ENCODE results near the gene NEDD4L.
"Not testable (repeated sequence)": the region's sequence is repeated elsewhere in the genome, so short reads cannot be mapped to it uniquely, and the experiment has no call there.

The NEDD4L gene

GRCh38 chr18:58355243-58355642 lies 311.2 kb downstream of the NEDD4L start:
- no peak for DNase-seq

- no peak for DNase-seq
Measured at GRCh38 chr18:58359218-58359617, 315.2 kb downstream of the NEDD4L start.

- no peak for DNase-seq
Measured at GRCh38 chr18:58359620-58360019, 315.6 kb downstream of the NEDD4L start.

GRCh38 chr18:58360324-58360723 lies 316.3 kb downstream of the NEDD4L start:
- no peak for DNase-seq

- DNase-seq, result no peak
Measured at GRCh38 chr18:58361212-58361611, 317.2 kb downstream of the NEDD4L start.

GRCh38 chr18:58362027-58362575 lies 318.1 kb downstream of the NEDD4L start:
- no peak for DNase-seq

- DNase-seq, result no peak
Measured at GRCh38 chr18:58362829-58363271, 318.8 kb downstream of the NEDD4L start.

GRCh38 chr18:58363767-58364540 lies 319.9 kb downstream of the NEDD4L start:
- no peak for DNase-seq

GRCh38 chr18:58364876-58365528 lies 321.0 kb downstream of the NEDD4L start:
- DNase-seq, result no peak

- DNase-seq, result no peak
Measured at GRCh38 chr18:58367425-58368140, 323.6 kb downstream of the NEDD4L start.

- DNase-seq, result no peak
Measured at GRCh38 chr18:58369616-58370015, 325.6 kb downstream of the NEDD4L start.

- no peak for DNase-seq
Measured at GRCh38 chr18:58370038-58370580, 326.1 kb downstream of the NEDD4L start.

GRCh38 chr18:58370612-58371011 lies 326.6 kb downstream of the NEDD4L start:
- no peak for DNase-seq

GRCh38 chr18:58373481-58373880 lies 329.5 kb downstream of the NEDD4L start:
- no peak for DNase-seq

GRCh38 chr18:58375051-58375450 lies 331.0 kb downstream of the NEDD4L start:
- no peak for DNase-seq

GRCh38 chr18:58378411-58379379 lies 334.7 kb downstream of the NEDD4L start:
- DNase-seq, result no peak

- DNase-seq, result no peak
Measured at GRCh38 chr18:58379443-58379842, 335.4 kb downstream of the NEDD4L start.

- not testable (repeated sequence) for DNase-seq
Measured at GRCh38 chr18:58380113-58380512, 336.1 kb downstream of the NEDD4L start.

GRCh38 chr18:58381676-58382411 lies 337.8 kb downstream of the NEDD4L start:
- no peak for DNase-seq

- no peak for DNase-seq
Measured at GRCh38 chr18:58382446-58382845, 338.4 kb downstream of the NEDD4L start.

- DNase-seq, result no peak
Measured at GRCh38 chr18:58385472-58385871, 341.4 kb downstream of the NEDD4L start.

Measured in RPMI8226 (cell line).